Measurements from ENCODE around the gene GPBP1L1. TPM values are rescaled to one million over a fixed set of nuclear protein-coding genes. Genes with fewer than 3 reads are reported as not detected.

GPBP1L1 gene
- total and polyA plus RNA-seq, 2 experiments from 2014 or later = 67.9 to 95.8 TPM

- no peak overlapping the region for H3K4me2 ChIP-seq
- H3K36me3 ChIP-seq (replicated peaks; ENCODE audit: insufficient read depth, low read depth) = peaks cover 3% of the 10 kb centered on the region
- TF ChIP-seq EZH2phosphoT487 (IDR thresholded peaks at IDR 0.05; ENCODE audit: low read depth, severe bottlenecking, unreplicated experiment) (no peak), EZH2 (IDR thresholded peaks at IDR 0.05; ENCODE audit: borderline replicate concordance) (no peak), CTCF (IDR thresholded peaks at IDR 0.05; ENCODE audit: poor library complexity) (no peak)
- DNase-seq (ENCODE audit: low spot score) = no peak
- peaks cover 4% of the 10 kb centered on the region for H3K79me2 ChIP-seq
- no peaks in the 10 kb centered on the region for H3K27me3 ChIP-seq
- H3K9me3 ChIP-seq (ENCODE audit: low read depth) = no peaks in the 10 kb centered on the region
- no peaks in the 10 kb centered on the region for H3K4me1 ChIP-seq (ENCODE audit: insufficient read depth)
- no peaks in the 10 kb centered on the region for H3K9me2 ChIP-seq (replicated peaks; ENCODE audit: insufficient read depth)
- WGBS (ENCODE audit: low lambda C conversion rate, missing lambda C conversion rate) = 96% methylated on average over 1 of the region's 1 CpG
- no peak overlapping the region for H2AFZ ChIP-seq
- H4K20me1 ChIP-seq (ENCODE audit: insufficient read depth, poor library complexity, severe bottlenecking) = no peaks in the 10 kb centered on the region
- no peak overlapping the region for H3K4me3 ChIP-seq
- H3K27ac ChIP-seq = no peak overlapping the region
Observed at GRCh38 chr1:45630429-45630828, 55.9 kb downstream of the GPBP1L1 start.

- H3K4me1 ChIP-seq (ENCODE audit: insufficient read depth) = no peaks in the 10 kb centered on the region
- H2AFZ ChIP-seq = no peak overlapping the region
- no peak overlapping the region for H3K4me2 ChIP-seq
- H3K27me3 ChIP-seq = no peaks in the 10 kb centered on the region
- no peak for DNase-seq (ENCODE audit: low spot score)
- no peaks in the 10 kb centered on the region for H3K9me3 ChIP-seq (ENCODE audit: low read depth)
- H4K20me1 ChIP-seq (ENCODE audit: insufficient read depth, poor library complexity, severe bottlenecking) = no peaks in the 10 kb centered on the region
- no peak overlapping the region for H3K4me3 ChIP-seq
- peaks cover 3% of the 10 kb centered on the region for H3K36me3 ChIP-seq (replicated peaks; ENCODE audit: insufficient read depth, low read depth)
- TF ChIP-seq EZH2phosphoT487 (IDR thresholded peaks at IDR 0.05; ENCODE audit: low read depth, severe bottlenecking, unreplicated experiment) (no peak), EZH2 (IDR thresholded peaks at IDR 0.05; ENCODE audit: borderline replicate concordance) (no peak), CTCF (IDR thresholded peaks at IDR 0.05; ENCODE audit: poor library complexity) (no peak)
- peaks cover 4% of the 10 kb centered on the region for H3K79me2 ChIP-seq
- H3K9me2 ChIP-seq (replicated peaks; ENCODE audit: insufficient read depth) = no peaks in the 10 kb centered on the region
- H3K27ac ChIP-seq = no peak overlapping the region
Observed at GRCh38 chr1:45629035-45629434, 57.3 kb downstream of the GPBP1L1 start.

- 60% methylated on average over 4 of the region's 4 CpGs for WGBS (ENCODE audit: low lambda C conversion rate, missing lambda C conversion rate)
- Histone ChIP-seq H3K79me2 (no peaks in the 10 kb centered on the region), H3K4me2 (no peak within 1 kb of the TSS), H3K36me3 (replicated peaks; ENCODE audit: insufficient read depth, low read depth) (no peaks in the 10 kb centered on the region), H3K9me2 (replicated peaks; ENCODE audit: insufficient read depth) (no peaks in the 10 kb centered on the region), H3K4me1 (ENCODE audit: insufficient read depth) (no peaks in the 10 kb centered on the region), H4K20me1 (ENCODE audit: insufficient read depth, poor library complexity, severe bottlenecking) (no peaks in the 10 kb centered on the region), H2AFZ (no peak within 1 kb of the TSS), H3K9me3 (ENCODE audit: low read depth) (no peaks in the 10 kb centered on the region), H3K27ac (no peak within 1 kb of the TSS), H3K4me3 (no peak within 1 kb of the TSS), H3K27me3 (no peaks in the 10 kb centered on the region)
- no peak for DNase-seq (ENCODE audit: low spot score)
- TF ChIP-seq EZH2 (IDR thresholded peaks at IDR 0.05; ENCODE audit: borderline replicate concordance) = no peak
- TF ChIP-seq EZH2phosphoT487 (IDR thresholded peaks at IDR 0.05; ENCODE audit: low read depth, severe bottlenecking, unreplicated experiment) = no peak
- no peak for TF ChIP-seq CTCF (IDR thresholded peaks at IDR 0.05; ENCODE audit: poor library complexity)
Observed at GRCh38 chr1:45623972-45624371, 62.4 kb downstream of the GPBP1L1 start, which contains the start of gene CCDC17. Gene CCDC17, minus strand, starts transcription at chr1:45624054. Its CDS starts 145 bp downstream, at chr1:45623909.

Data from hepatocyte (in vitro differentiated cells).